Measurements from ENCODE around the gene SHROOM4. TPM values are rescaled to one million over a fixed set of nuclear protein-coding genes. Genes with fewer than 3 reads are reported as not detected.

SHROOM4 gene
- total and polyA plus RNA-seq, 4 donors, result 0.62 to 2.3 (median 0.93) TPM

GRCh38 chrX:50825825-50826224 is 11.8 kb upstream of the SHROOM4 start (continued):
- no peak for TF ChIP-seq NR2F2 (IDR thresholded peaks at IDR 0.05)

GRCh38 chrX:50818986-50819385 is 5.0 kb upstream of the SHROOM4 start:
- Histone ChIP-seq H3K27ac (ENCODE audit: low read depth in 1 of 2, low read length in 2 of 2) (no peak overlapping the region), H3K9ac (ENCODE audit: low read depth in 1 of 2, low read length in 2 of 2) (no peak overlapping the region)
- WGBS, result 96% methylated on average over 1 of the region's 1 CpG

GRCh38 chrX:50815120-50815519 is 1.1 kb upstream of the SHROOM4 start:
- WGBS, result 82% methylated on average over 9 of the region's 9 CpGs
- no peak overlapping the region for H3K9ac ChIP-seq (ENCODE audit: low read depth in 1 of 2, low read length in 2 of 2)
- no peaks in the 10 kb centered on the region for H3K27me3 ChIP-seq (ENCODE audit: control insufficient read depth in 4 of 4, insufficient read depth in 4 of 4, low read length in 3 of 4)
- H3K4me1 ChIP-seq (ENCODE audit: control insufficient read depth in 4 of 4, insufficient read depth in 4 of 4, low read length in 3 of 4), result peaks cover 0 to 6% (median 0%) of the 10 kb centered on the region in 4 donors
- DNase-seq (ENCODE audit: low spot score), result no peak
- H3K4me3 ChIP-seq (ENCODE audit: low read depth in 1 of 3, low read length in 3 of 3), result no peak overlapping the region
- H3K36me3 ChIP-seq (ENCODE audit: control insufficient read depth in 4 of 4, insufficient read depth in 3 of 4, low read depth in 1 of 4, low read length in 3 of 4), result no peaks in the 10 kb centered on the region
- no peak overlapping the region for H3K27ac ChIP-seq (ENCODE audit: low read depth in 1 of 2, low read length in 2 of 2)
- H3K9me3 ChIP-seq (ENCODE audit: control insufficient read depth in 4 of 4, low read length in 3 of 4), result no peaks in the 10 kb centered on the region
- TF ChIP-seq JUND (IDR thresholded peaks at IDR 0.05), result no peak
- TF ChIP-seq HNF4G (IDR thresholded peaks at IDR 0.05), result no peak
- no peak for TF ChIP-seq REST (IDR thresholded peaks at IDR 0.05)
- TF ChIP-seq HNF4A (conservative IDR thresholded peaks at IDR 0.05), result no peak
- no peak for TF ChIP-seq TAF1 (conservative IDR thresholded peaks at IDR 0.05)
- TF ChIP-seq RXRA (IDR thresholded peaks at IDR 0.05), result no peak

More at GRCh38 chrX:50818986-50819385, 5.0 kb upstream of the SHROOM4 start:
- Histone ChIP-seq H3K36me3 (ENCODE audit: control insufficient read depth in 4 of 4, insufficient read depth in 3 of 4, low read depth in 1 of 4, low read length in 3 of 4) (no peaks in the 10 kb centered on the region), H3K4me1 (ENCODE audit: control insufficient read depth in 4 of 4, insufficient read depth in 4 of 4, low read length in 3 of 4) (no peaks in the 10 kb centered on the region), H3K4me3 (ENCODE audit: low read depth in 1 of 3, low read length in 3 of 3) (no peak overlapping the region), H3K27me3 (ENCODE audit: control insufficient read depth in 4 of 4, insufficient read depth in 4 of 4, low read length in 3 of 4) (no peaks in the 10 kb centered on the region), H3K9me3 (ENCODE audit: control insufficient read depth in 4 of 4, low read length in 3 of 4) (no peaks in the 10 kb centered on the region)
- no peak for DNase-seq (ENCODE audit: low spot score)
- TF ChIP-seq SP1 (IDR thresholded peaks at IDR 0.05), result no peak
- TF ChIP-seq JUND (IDR thresholded peaks at IDR 0.05), result no peak
- no peak for TF ChIP-seq FOXA2 (IDR thresholded peaks at IDR 0.05)
- TF ChIP-seq MAX (IDR thresholded peaks at IDR 0.05), result no peak
- no peak for TF ChIP-seq NR2F2 (IDR thresholded peaks at IDR 0.05)
- TF ChIP-seq GABPA (IDR thresholded peaks at IDR 0.05 in 1 of 2, conservative IDR thresholded peaks at IDR 0.05 in 1 of 2), result no peak
- no peak for TF ChIP-seq RAD21 (IDR thresholded peaks at IDR 0.05)
- no peak for TF ChIP-seq CTCF (IDR thresholded peaks at IDR 0.05; ENCODE audit: low read depth, low read length, missing input control)

Data from liver (tissue), 9 donors.